Small intestine (tissue), 7 donors: ENCODE results near the gene ARPC1B. TPM values are rescaled to one million over a fixed set of nuclear protein-coding genes. Genes with fewer than 3 reads are reported as not detected.
"Not testable (repeated sequence)": the region's sequence is repeated elsewhere in the genome, so short reads cannot be mapped to it uniquely, and the experiment has no call there.

Source experiments
- DNase-seq, 2 donors: peaks; one replicate each; pipeline versions ENCODE4 v3.0.0 to v3.0.0-alpha.2; 2013
- FAIRE-seq: peaks from 2 replicates; lab custom pipeline; 2012; peaks lifted over from hg19 to GRCh38; lab: Jason Lieb, UNC
- H3K27ac ChIP-seq, 3 donors: one replicate each; pipeline ENCODE4 v1.5.1; 2013; ENCODE audit warnings: low read length in 2 of 3, mild to moderate bottlenecking in 2 of 3, control low read depth in 1 of 3, inconsistent platforms in 1 of 3, low read depth in 1 of 3, moderate library complexity in 1 of 3
- H3K27me3 ChIP-seq, 3 donors: one replicate each; pipeline ENCODE4 v1.6.1; 2013; ENCODE audit warnings: low read length in 3 of 3, inconsistent platforms in 1 of 3; ENCODE audit not compliant: control insufficient read depth in 3 of 3, insufficient read depth in 3 of 3
- H3K36me3 ChIP-seq, 3 donors: one replicate each; pipeline ENCODE4 v1.6.1; 2013; ENCODE audit warnings: low read length in 3 of 3, inconsistent platforms in 1 of 3, low read depth in 1 of 3, mild to moderate bottlenecking in 1 of 3, moderate library complexity in 1 of 3; ENCODE audit not compliant: control insufficient read depth in 3 of 3, insufficient read depth in 2 of 3
- H3K4me1 ChIP-seq, 3 donors: one replicate each; pipeline ENCODE4 v1.6.1; 2013; ENCODE audit warnings: low read length in 2 of 3, inconsistent platforms in 1 of 3, low read depth in 1 of 3, mild to moderate bottlenecking in 1 of 3, moderate library complexity in 1 of 3; ENCODE audit not compliant: control insufficient read depth in 3 of 3, insufficient read depth in 2 of 3
- H3K4me3 ChIP-seq, 3 donors: one replicate each; pipeline ENCODE4 v1.5.1; 2013; ENCODE audit warnings: low read length in 3 of 3, control low read depth in 1 of 3, inconsistent platforms in 1 of 3, low read depth in 1 of 3, mild to moderate bottlenecking in 1 of 3, moderate library complexity in 1 of 3
- H3K9me3 ChIP-seq, 2 donors: one replicate each; pipeline ENCODE4 v1.6.1; 2013; ENCODE audit warnings: low read depth in 1 of 2, low read length in 1 of 2; ENCODE audit not compliant: control insufficient read depth in 2 of 2, insufficient read depth in 1 of 2
- WGBS, 3 donors: extraction: QIAGEN DNeasy Blood & Tissue Kit; methylation state at CpG; one replicate each; pipeline ENCODE4 v1.1.7; 2013; 5-methylcytosine and 5-hydroxymethylcytosine counted together
- polyA plus RNA-seq, 4 donors: library from polyadenylated mRNA; stranded (reverse) in 3 of 4; unstranded in 1 of 4; fragments of 200-250 nt in 3 of 4; fragments of 120-200 nt in 1 of 4; gene quantifications; one replicate each; pipeline versions ENCODE4 v1.2.1 to v1.2.3, GENCODE V29; 2013
- donor health status: healthy with polysubstance abuse.
- donor health status: control.
- donor health status: control.
- donor health status: Bipolar disorder and iron deficiency.
- donor health status: healthy.

ARPC1B gene
- polyA plus RNA-seq, 4 donors = 77.9 to 358 (median 316) TPM

GRCh38 chr7:99380823-99381663 lies 6.5 kb downstream of the ARPC1B start:
- 58 to 65% (median 62%) methylated on average over 16 of the region's 16 CpGs for WGBS, 3 donors
- FAIRE-seq (no peak), DNase-seq (peak in 1 of 2 donors; percentile 70)
- Histone ChIP-seq H3K36me3 (peaks cover 2 to 49% (median 4%) of the 10 kb centered on the region in 3 donors), H3K9me3 (no peaks in the 10 kb centered on the region), H3K27ac (peak overlapping the region in 2 of 3 donors; percentile 59 to 69), H3K4me3 (no peak overlapping the region), H3K4me1 (peaks cover 0 to 3% (median 2%) of the 10 kb centered on the region in 3 donors), H3K27me3 (no peaks in the 10 kb centered on the region)

- WGBS, 3 donors = 62 to 72% (median 68%) methylated on average over 6 to 7 of the region's 7 CpGs
- Histone ChIP-seq H3K4me3 (no peak overlapping the region), H3K36me3 (peaks cover 6 to 54% (median 7%) of the 10 kb centered on the region in 3 donors), H3K27ac (peak overlapping the region in 1 of 3 donors; percentile 7), H3K9me3 (no peaks in the 10 kb centered on the region), H3K27me3 (no peaks in the 10 kb centered on the region), H3K4me1 (peaks cover 0 to 2% (median 0%) of the 10 kb centered on the region in 3 donors)
- FAIRE-seq (no peak), DNase-seq (no peak)
Observed at GRCh38 chr7:99381664-99382075, 7.1 kb downstream of the ARPC1B start.

GRCh38 chr7:99383203-99383602 lies 8.7 kb downstream of the ARPC1B start:
- Histone ChIP-seq H3K27me3 (no peaks in the 10 kb centered on the region), H3K4me1 (peaks cover 0 to 2% (median 0%) of the 10 kb centered on the region in 3 donors), H3K9me3 (no peaks in the 10 kb centered on the region), H3K36me3 (peaks cover 6 to 66% (median 7%) of the 10 kb centered on the region in 3 donors), H3K4me3 (no peak overlapping the region), H3K27ac (no peak overlapping the region)
- FAIRE-seq (no peak), DNase-seq (no peak)
- 90 to 94% (median 94%) methylated on average over 10 of the region's 10 CpGs for WGBS, 3 donors

GRCh38 chr7:99383791-99384370 lies 9.4 kb downstream of the ARPC1B start:
- no peaks in the 10 kb centered on the region for H3K27me3 ChIP-seq
- H3K27ac ChIP-seq = no peak overlapping the region
- no peak overlapping the region for H3K4me3 ChIP-seq
- peaks cover 6 to 67% (median 7%) of the 10 kb centered on the region in 3 donors for H3K36me3 ChIP-seq
- DNase-seq (no peak), FAIRE-seq (no peak)
- 91 to 94% (median 93%) methylated on average over 13 of the region's 13 CpGs for WGBS, 3 donors
- peaks cover 0 to 2% (median 0%) of the 10 kb centered on the region in 3 donors for H3K4me1 ChIP-seq
- H3K9me3 ChIP-seq = no peaks in the 10 kb centered on the region

- no peaks in the 10 kb centered on the region for H3K9me3 ChIP-seq
- FAIRE-seq (no peak), DNase-seq (no peak)
- H3K4me3 ChIP-seq = no peak overlapping the region
- peaks cover 0 to 2% (median 0%) of the 10 kb centered on the region in 3 donors for H3K4me1 ChIP-seq
- 85 to 94% (median 87%) methylated on average over 4 of the region's 4 CpGs for WGBS, 3 donors
- peaks cover 10 to 68% (median 10%) of the 10 kb centered on the region in 3 donors for H3K36me3 ChIP-seq
- H3K27ac ChIP-seq = no peak overlapping the region
- no peaks in the 10 kb centered on the region for H3K27me3 ChIP-seq
Observed at GRCh38 chr7:99384523-99384922, 10.0 kb downstream of the ARPC1B start.

- H3K27ac ChIP-seq = no peak overlapping the region
- DNase-seq (no peak), FAIRE-seq (no peak)
- H3K27me3 ChIP-seq = no peaks in the 10 kb centered on the region
- H3K36me3 ChIP-seq = peaks cover 11 to 72% (median 16%) of the 10 kb centered on the region in 3 donors
- WGBS, 3 donors = 79 to 85% (median 81%) methylated on average over 5 to 8 of the region's 8 CpGs
- no peaks in the 10 kb centered on the region for H3K9me3 ChIP-seq
- no peaks in the 10 kb centered on the region for H3K4me1 ChIP-seq
- no peak overlapping the region for H3K4me3 ChIP-seq
Observed at GRCh38 chr7:99385564-99385963, 11.0 kb downstream of the ARPC1B start.

GRCh38 chr7:99386584-99387238 lies 12.2 kb downstream of the ARPC1B start:
- H3K9me3 ChIP-seq = no peaks in the 10 kb centered on the region
- WGBS, 3 donors = 84 to 89% (median 88%) methylated on average over 9 of the region's 9 CpGs
- peaks cover 16 to 74% (median 18%) of the 10 kb centered on the region in 3 donors for H3K36me3 ChIP-seq

GRCh38 chr7:99387239-99387635 lies 12.7 kb downstream of the ARPC1B start:
- H3K36me3 ChIP-seq = peaks cover 16 to 76% (median 18%) of the 10 kb centered on the region in 3 donors
- 92 to 95% (median 94%) methylated on average over 14 of the region's 14 CpGs for WGBS, 3 donors
- not testable (repeated sequence) for H3K4me3 ChIP-seq, H3K27ac ChIP-seq, DNase-seq, H3K27me3 ChIP-seq, FAIRE-seq, H3K4me1 ChIP-seq, H3K9me3 ChIP-seq

More at GRCh38 chr7:99386584-99387238, 12.2 kb downstream of the ARPC1B start:
- no peak overlapping the region for H3K4me3 ChIP-seq
- no peaks in the 10 kb centered on the region for H3K4me1 ChIP-seq
- FAIRE-seq (no peak), DNase-seq (peak in 1 of 2 donors; percentile 26)
- no peak overlapping the region for H3K27ac ChIP-seq
- H3K27me3 ChIP-seq = no peaks in the 10 kb centered on the region
